HEK293 (cell line): ENCODE data around the gene TEX47.

ENCODE experiments used
- CTCF ChIA-PET: fragments of 350-600 bp; formaldehyde crosslinking; extraction: SDS; loops from one replicate; lab custom pipeline; 2021; ENCODE audit warnings: antibody characterized with exemption; lab: Yijun Ruan, JAX
- POLR2A ChIA-PET: fragments of 300-600 bp; formaldehyde crosslinking; extraction: SDS; loops from one replicate; lab custom pipeline; 2020; ENCODE audit warnings: antibody characterized with exemption, inconsistent platforms; lab: Yijun Ruan, JAX
- H3K27ac ChIP-seq: fragments of 200-500 bp; sonication (Bioruptor generic); 2 replicates; pipeline ENCODE4 v1.5.1; 2014; ENCODE audit warnings: low read depth, low read length, control low read depth, inconsistent platforms; ENCODE audit errors: extremely low read depth
- H3K36me3 ChIP-seq, 2 experiments: fragments of 200-500 bp in 1 of 2; sonication (Bioruptor generic) in 1 of 2; 1 replicate in 1 of 2; 2 replicates in 1 of 2; pipeline ENCODE4 v1.5.1; 2014 to 2017; ENCODE audit warnings: inconsistent platforms in 2 of 2, low read length in 2 of 2; ENCODE audit not compliant: control insufficient read depth in 2 of 2, insufficient read depth in 1 of 2
- H3K4me1 ChIP-seq: fragments of 200-500 bp; sonication (Bioruptor generic); 2 replicates; pipeline ENCODE4 v1.5.1; 2014; ENCODE audit warnings: mild to moderate bottlenecking, low read length, inconsistent platforms; ENCODE audit not compliant: control insufficient read depth, insufficient read depth
- H3K4me3 ChIP-seq: 2 replicates; pipeline ENCODE4 v1.5.1; 2011; ENCODE audit warnings: low read depth, mild to moderate bottlenecking, control low read depth, low read length, moderate library complexity
- H3K9me3 ChIP-seq: fragments of 200-500 bp; sonication (Bioruptor generic); 2 replicates; pipeline ENCODE4 v1.5.1; 2014; ENCODE audit warnings: low read depth, low read length, inconsistent platforms; ENCODE audit not compliant: control insufficient read depth, insufficient read depth
- BCL11B ChIP-seq: fragments of 450-650 bp; formaldehyde crosslinking; IDR thresholded peaks from 2 replicates; pipeline ENCODE4 v1.5.1; 2016; ENCODE audit warnings: low read depth, missing biosample characterization, missing genetic modification characterization
- ZEB2 ChIP-seq: fragments of 450-650 bp; formaldehyde crosslinking; IDR thresholded peaks from 2 replicates; pipeline ENCODE4 v1.5.1; 2016; ENCODE audit warnings: missing biosample characterization, missing genetic modification characterization
- ZNF18 ChIP-seq: fragments of 450-650 bp; formaldehyde crosslinking; IDR thresholded peaks from 2 replicates; pipeline ENCODE4 v1.5.1; 2016; ENCODE audit warnings: missing biosample characterization, missing genetic modification characterization
- ZNF184 ChIP-seq: fragments of 450-650 bp; IDR thresholded peaks from 2 replicates; pipeline ENCODE4 v1.5.1; 2018; ENCODE audit warnings: missing biosample characterization, mild to moderate bottlenecking, missing genetic modification characterization
- ZNF24 ChIP-seq: fragments of 450-650 bp; formaldehyde crosslinking; IDR thresholded peaks from 2 replicates; pipeline ENCODE4 v1.5.1; 2016; ENCODE audit warnings: missing biosample characterization, missing genetic modification characterization
- ZNF274 ChIP-seq, 2 experiments: fragments of 200-500 bp in 1 of 2; fragments of 450-650 bp in 1 of 2; sonication (Bioruptor generic) in 1 of 2; formaldehyde crosslinking in 1 of 2; IDR thresholded peaks; 2 replicates each; pipeline versions ENCODE4 v1.5.1 to v1.6.1; 2014 to 2016; ENCODE audit warnings: borderline replicate concordance in 1 of 2, inconsistent platforms in 1 of 2, low read length in 1 of 2, missing biosample characterization in 1 of 2, missing genetic modification characterization in 1 of 2
- ZNF394 ChIP-seq: fragments of 450-650 bp; formaldehyde crosslinking; IDR thresholded peaks from 2 replicates; pipeline ENCODE4 v1.5.1; 2016; ENCODE audit warnings: missing biosample characterization, missing genetic modification characterization, mild to moderate bottlenecking, moderate library complexity, borderline replicate concordance
- ZNF398 ChIP-seq: fragments of 450-650 bp; formaldehyde crosslinking; IDR thresholded peaks from 2 replicates; pipeline ENCODE4 v1.5.1; 2017; ENCODE audit warnings: missing biosample characterization, missing genetic modification characterization
- ZNF518A ChIP-seq: fragments of 450-650 bp; formaldehyde crosslinking; conservative IDR thresholded peaks from 2 replicates; pipeline ENCODE4 v1.5.1; 2016; ENCODE audit warnings: low read depth, missing biosample characterization, missing genetic modification characterization
- ZNF621 ChIP-seq: fragments of 450-650 bp; formaldehyde crosslinking; IDR thresholded peaks from 2 replicates; pipeline ENCODE4 v1.5.1; 2017; ENCODE audit warnings: missing biosample characterization, missing genetic modification characterization
- ZNF660 ChIP-seq: fragments of 450-650 bp; IDR thresholded peaks from 2 replicates; pipeline ENCODE4 v1.5.1; 2018; ENCODE audit warnings: missing biosample characterization, mild to moderate bottlenecking, missing genetic modification characterization
- ZNF692 ChIP-seq: fragments of 450-650 bp; formaldehyde crosslinking; IDR thresholded peaks from 2 replicates; pipeline ENCODE4 v1.5.1; 2016; ENCODE audit warnings: missing biosample characterization, missing genetic modification characterization
- ZNF707 ChIP-seq: fragments of 450-650 bp; formaldehyde crosslinking; IDR thresholded peaks from 2 replicates; pipeline ENCODE4 v1.5.1; 2016; ENCODE audit warnings: missing biosample characterization, missing genetic modification characterization
- ZXDB ChIP-seq: fragments of 450-650 bp; formaldehyde crosslinking; IDR thresholded peaks from 2 replicates; pipeline ENCODE4 v1.5.1; 2016; ENCODE audit warnings: missing biosample characterization, missing genetic modification characterization
- TF ChIP-seq, protein P1 (sequence below): fragments of 450-650 bp; formaldehyde crosslinking; IDR thresholded peaks from 2 replicates; pipeline ENCODE4 v1.5.1; 2017; ENCODE audit warnings: missing biosample characterization, missing genetic modification characterization
- TF ChIP-seq, protein P2 (sequence below): fragments of 450-650 bp; formaldehyde crosslinking; IDR thresholded peaks from 2 replicates; pipeline ENCODE4 v1.5.1; 2017; ENCODE audit warnings: missing biosample characterization, mild to moderate bottlenecking, missing genetic modification characterization, moderate library complexity

The TEX47 gene

DNA sequence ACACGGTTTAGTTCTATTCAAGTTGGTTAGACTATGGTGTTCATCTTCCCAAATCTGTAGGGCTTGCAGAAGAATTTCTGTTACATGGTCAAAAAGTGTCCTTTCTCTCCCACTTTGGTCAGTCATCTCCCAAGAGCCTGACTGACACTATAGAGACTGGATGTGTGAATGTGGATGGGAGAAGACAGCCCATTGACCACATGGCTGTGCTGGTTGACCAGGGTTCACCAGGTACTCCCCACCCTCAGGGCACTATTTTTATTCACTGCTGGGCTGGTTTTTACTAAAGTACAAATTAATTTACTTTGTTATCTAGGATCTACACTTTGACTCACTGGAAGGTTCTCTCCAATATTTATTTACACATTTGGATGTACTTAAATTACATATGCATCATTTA, 33.8 kb downstream of the TEX47 start (continued):
- TF ChIP-seq ZNF518A (tag by site-specific recombination) (no peak), ZXDB (tag by site-specific recombination) (no peak)
- TF ChIP-seq, all 188 proteins: peak for 0

- no peak for TF ChIP-seq ZNF398 (tag by site-specific recombination)
- no peak for TF ChIP-seq ZNF394 (tag by site-specific recombination)
- TF ChIP-seq ZNF621 (tag by site-specific recombination), result no peak
- no peak for TF ChIP-seq ZEB2 (tag by site-specific recombination)
- no peak for TF ChIP-seq ZNF24 (tag by site-specific recombination)
- TF ChIP-seq BCL11B (tag by site-specific recombination), result no peak
- TF ChIP-seq, protein P1, sequence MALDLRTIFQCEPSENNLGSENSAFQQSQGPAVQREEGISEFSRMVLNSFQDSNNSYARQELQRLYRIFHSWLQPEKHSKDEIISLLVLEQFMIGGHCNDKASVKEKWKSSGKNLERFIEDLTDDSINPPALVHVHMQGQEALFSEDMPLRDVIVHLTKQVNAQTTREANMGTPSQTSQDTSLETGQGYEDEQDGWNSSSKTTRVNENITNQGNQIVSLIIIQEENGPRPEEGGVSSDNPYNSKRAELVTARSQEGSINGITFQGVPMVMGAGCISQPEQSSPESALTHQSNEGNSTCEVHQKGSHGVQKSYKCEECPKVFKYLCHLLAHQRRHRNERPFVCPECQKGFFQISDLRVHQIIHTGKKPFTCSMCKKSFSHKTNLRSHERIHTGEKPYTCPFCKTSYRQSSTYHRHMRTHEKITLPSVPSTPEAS (tag by site-specific recombination), result no peak
- TF ChIP-seq ZNF184, result no peak
- TF ChIP-seq ZNF692 (tag by site-specific recombination), result no peak
- TF ChIP-seq ZNF707, result no peak
- TF ChIP-seq, protein P2, sequence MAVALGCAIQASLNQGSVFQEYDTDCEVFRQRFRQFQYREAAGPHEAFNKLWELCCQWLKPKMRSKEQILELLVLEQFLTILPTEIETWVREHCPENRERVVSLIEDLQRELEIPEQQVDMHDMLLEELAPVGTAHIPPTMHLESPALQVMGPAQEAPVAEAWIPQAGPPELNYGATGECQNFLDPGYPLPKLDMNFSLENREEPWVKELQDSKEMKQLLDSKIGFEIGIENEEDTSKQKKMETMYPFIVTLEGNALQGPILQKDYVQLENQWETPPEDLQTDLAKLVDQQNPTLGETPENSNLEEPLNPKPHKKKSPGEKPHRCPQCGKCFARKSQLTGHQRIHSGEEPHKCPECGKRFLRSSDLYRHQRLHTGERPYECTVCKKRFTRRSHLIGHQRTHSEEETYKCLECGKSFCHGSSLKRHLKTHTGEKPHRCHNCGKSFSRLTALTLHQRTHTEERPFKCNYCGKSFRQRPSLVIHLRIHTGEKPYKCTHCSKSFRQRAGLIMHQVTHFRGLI (tag by site-specific recombination), result no peak
- no peak for TF ChIP-seq ZNF660 (tag by site-specific recombination)
- TF ChIP-seq ZNF18 (tag by site-specific recombination), result no peak
- TF ChIP-seq ZNF274 (IDR thresholded peaks at IDR 0.05; ENCODE audit: low read length), result no peak
- no peak for TF ChIP-seq ZNF274 (tag by site-specific recombination; IDR thresholded peaks at IDR 0.05; ENCODE audit: borderline replicate concordance)
- no peak overlapping the region for H3K27ac ChIP-seq
- CTCF ChIA-PET, result no interaction called here
- H3K36me3 ChIP-seq, result no peaks in the 10 kb centered on the region
- H3K4me3 ChIP-seq, result no peak overlapping the region; the same call in 1 of the 2 replicates
- POLR2A ChIA-PET, result interaction anchor here (0.6 kb wide), 1 partner anchor 658 kb away, joined by 4 read pairs; no protein-coding TSS in a partner anchor
- no peaks in the 10 kb centered on the region for H3K9me3 ChIP-seq
- H3K4me1 ChIP-seq, result no peaks in the 10 kb centered on the region
These were observed 35.4 kb downstream of the TEX47 start for GRCh38 chr7:88760136-88760515.
